GM19043 (cell line): ENCODE measurements around the gene DENND6B.

Experiments
- ATAC-seq: cut with Tn5 transposase; IDR thresholded peaks from one replicate; pipeline ENCODE4 v1.9.1; 2021; ENCODE audit warnings: low read depth; ENCODE audit not compliant: unreplicated experiment

DENND6B gene

GRCh38 chr22:50289942-50290630 is 36.7 kb downstream of the DENND6B start:
- no peak for ATAC-seq

GRCh38 chr22:50289151-50289941 is 37.5 kb downstream of the DENND6B start:
- ATAC-seq, result no peak

GRCh38 chr22:50287731-50288130 is 39.1 kb downstream of the DENND6B start:
- ATAC-seq, result no peak

GRCh38 chr22:50286701-50287318 is 40.0 kb downstream of the DENND6B start:
- no peak for ATAC-seq

- ATAC-seq, result no peak
Observed at GRCh38 chr22:50286275-50286674, 40.5 kb downstream of the DENND6B start.

- ATAC-seq, result no peak
Observed at GRCh38 chr22:50285568-50286229, 41.1 kb downstream of the DENND6B start.

- ATAC-seq, result no peak
Observed at GRCh38 chr22:50284479-50284878, 42.3 kb downstream of the DENND6B start.

GRCh38 chr22:50283821-50284220 is 43.0 kb downstream of the DENND6B start:
- no peak for ATAC-seq

GRCh38 chr22:50282361-50283155 is 44.3 kb downstream of the DENND6B start:
- no peak for ATAC-seq

- ATAC-seq, result no peak
Observed at GRCh38 chr22:50281957-50282356, 44.9 kb downstream of the DENND6B start.

GRCh38 chr22:50281384-50281760 is 45.4 kb downstream of the DENND6B start:
- ATAC-seq, result no peak

- no peak for ATAC-seq
Observed at GRCh38 chr22:50280708-50281383, 46.0 kb downstream of the DENND6B start.

GRCh38 chr22:50280022-50280707 is 46.6 kb downstream of the DENND6B start:
- no peak for ATAC-seq

GRCh38 chr22:50278956-50279619 is 47.7 kb downstream of the DENND6B start:
- ATAC-seq, result no peak

GRCh38 chr22:50278461-50278860 is 48.4 kb downstream of the DENND6B start:
- no peak for ATAC-seq

- no peak for ATAC-seq
Observed at GRCh38 chr22:50277761-50278160, 49.1 kb downstream of the DENND6B start.

GRCh38 chr22:50276143-50276542 is 50.7 kb downstream of the DENND6B start:
- no peak for ATAC-seq

- no peak for ATAC-seq
Observed at GRCh38 chr22:50275181-50276055, 51.4 kb downstream of the DENND6B start.
